HG03039 (cell line): ENCODE data around the gene UAP1L1.
"Not testable (repeated sequence)": the region's sequence is repeated elsewhere in the genome, so short reads cannot be mapped to it uniquely, and the experiment has no call there.

Experiments
- ATAC-seq: cut with Tn5 transposase; IDR thresholded peaks from one replicate; pipeline ENCODE4 v1.9.1; 2021; ENCODE audit warnings: mild to moderate bottlenecking, moderate library complexity; ENCODE audit not compliant: unreplicated experiment

The UAP1L1 gene, protein sequence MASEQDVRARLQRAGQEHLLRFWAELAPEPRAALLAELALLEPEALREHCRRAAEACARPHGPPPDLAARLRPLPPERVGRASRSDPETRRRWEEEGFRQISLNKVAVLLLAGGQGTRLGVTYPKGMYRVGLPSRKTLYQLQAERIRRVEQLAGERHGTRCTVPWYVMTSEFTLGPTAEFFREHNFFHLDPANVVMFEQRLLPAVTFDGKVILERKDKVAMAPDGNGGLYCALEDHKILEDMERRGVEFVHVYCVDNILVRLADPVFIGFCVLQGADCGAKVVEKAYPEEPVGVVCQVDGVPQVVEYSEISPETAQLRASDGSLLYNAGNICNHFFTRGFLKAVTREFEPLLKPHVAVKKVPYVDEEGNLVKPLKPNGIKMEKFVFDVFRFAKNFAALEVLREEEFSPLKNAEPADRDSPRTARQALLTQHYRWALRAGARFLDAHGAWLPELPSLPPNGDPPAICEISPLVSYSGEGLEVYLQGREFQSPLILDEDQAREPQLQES

DNA sequence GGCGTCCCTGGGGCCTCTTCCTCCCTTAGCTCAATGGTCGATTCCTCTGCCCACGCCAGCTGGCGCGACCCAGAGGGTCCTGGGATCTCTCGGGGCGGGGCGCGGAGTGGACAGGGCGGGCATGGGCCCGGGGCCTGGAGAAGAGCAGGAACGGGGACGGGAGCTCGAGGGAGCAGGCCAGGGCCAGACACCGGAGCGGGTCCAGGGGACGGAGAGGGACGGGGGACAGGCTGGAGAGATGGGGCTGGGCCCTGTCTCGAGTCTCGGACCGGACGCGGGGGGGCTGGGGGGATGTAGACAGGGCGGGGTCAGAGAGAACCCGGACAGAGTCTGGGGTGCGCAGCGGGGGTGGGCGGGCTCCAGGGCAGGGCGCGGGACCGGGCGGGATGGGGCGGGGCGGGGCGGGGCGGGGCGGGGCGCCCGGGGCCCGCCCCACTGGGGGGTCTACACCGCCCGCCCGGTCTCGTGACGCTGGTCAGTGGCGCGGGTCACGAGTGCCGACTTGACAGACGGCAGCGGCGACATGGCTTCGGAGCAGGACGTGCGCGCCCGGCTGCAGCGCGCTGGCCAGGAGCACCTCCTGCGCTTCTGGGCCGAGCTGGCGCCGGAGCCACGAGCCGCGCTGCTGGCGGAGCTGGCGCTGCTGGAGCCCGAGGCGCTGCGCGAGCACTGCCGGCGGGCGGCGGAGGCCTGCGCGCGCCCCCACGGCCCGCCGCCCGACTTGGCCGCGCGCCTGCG, at the start of gene UAP1L1:
Gene UAP1L1, plus strand, starts transcription at position 508 of the 738 bp plus-strand sequence. Its CDS starts 16 bp downstream, at position 524.
- ATAC-seq, result peak; percentile 37

DNA sequence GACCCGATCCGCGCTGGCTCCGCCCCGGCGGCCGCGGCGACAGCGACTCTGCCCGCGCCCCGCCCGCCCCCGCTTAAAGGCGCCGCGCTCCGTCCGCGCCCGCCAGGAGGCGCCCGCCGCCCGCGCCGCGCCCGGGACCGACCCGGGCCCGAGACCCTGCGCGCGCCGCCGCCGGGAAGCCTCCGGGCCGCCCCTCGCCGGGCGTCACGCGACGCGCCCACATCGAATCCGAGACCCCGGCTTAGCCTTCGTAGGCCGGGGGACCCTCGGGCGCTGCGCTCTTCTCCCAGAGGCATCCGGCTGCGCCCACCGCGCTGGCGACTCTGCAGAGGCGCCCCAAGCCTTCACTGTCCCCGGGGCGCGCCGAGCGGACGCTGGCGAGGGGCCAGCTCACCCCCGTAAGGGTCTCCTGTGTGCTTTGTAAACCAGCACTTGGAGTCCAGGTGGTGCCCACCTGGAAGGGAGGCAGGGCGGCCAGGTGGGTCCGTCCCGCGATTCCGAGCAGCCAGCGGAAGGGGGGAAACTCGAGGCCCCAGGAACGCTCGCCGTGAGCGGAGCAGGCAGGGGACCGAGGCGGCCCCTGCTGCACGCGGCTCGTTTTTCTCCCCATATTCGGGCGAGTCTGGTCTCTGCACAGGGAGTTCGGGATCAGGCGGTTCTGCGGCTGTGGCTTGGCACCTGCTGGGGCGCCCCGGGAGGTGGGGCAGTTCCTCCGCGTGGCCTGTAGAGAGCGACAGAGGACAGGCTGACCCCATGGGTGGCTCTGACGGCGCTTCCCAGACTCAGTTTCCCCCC, 48.9 kb upstream of the UAP1L1 start:
- no peak for ATAC-seq

DNA sequence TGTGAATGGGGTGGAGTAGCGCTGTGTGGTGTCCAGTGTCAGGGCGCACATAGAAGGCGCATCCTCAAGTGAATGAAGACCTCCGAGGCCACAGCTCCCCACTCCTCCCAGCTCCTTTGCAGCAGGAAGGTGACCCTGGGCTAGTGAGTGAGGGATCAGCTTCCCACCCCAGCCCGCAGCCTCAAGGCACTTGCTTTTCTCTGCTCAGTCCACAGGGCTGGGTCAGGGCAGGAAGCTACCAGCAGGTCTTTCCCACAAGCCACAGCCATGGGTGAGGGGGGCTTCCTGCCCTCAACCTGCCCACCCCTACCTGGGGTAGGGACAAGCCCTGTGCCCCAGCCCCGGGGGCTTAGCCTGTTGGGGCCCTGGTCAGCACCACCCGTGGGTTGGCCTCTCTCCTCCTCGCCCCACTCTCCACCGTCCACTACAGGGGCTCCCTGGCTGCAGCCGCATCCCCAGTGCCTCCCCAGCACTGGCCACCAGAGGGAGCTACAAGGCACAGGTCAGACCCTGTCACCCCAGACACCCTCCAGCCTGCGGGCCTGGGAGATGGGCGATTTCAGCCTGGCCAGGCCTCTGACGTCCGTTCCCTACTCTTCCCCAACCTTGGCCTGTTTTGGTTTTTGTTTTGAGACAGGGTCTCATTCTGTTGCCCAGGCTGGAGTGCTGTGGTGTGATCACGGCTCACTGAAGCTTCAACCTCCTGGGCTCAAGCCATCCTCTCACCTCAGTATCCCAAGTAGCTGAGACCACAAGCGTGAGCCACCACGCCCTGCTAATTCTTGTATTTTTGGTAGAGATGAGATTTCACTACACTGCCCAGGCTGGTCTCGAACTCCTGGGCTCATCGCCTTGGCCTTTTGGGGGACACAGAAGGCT, 48.0 kb upstream of the UAP1L1 start:
- no peak for ATAC-seq

DNA sequence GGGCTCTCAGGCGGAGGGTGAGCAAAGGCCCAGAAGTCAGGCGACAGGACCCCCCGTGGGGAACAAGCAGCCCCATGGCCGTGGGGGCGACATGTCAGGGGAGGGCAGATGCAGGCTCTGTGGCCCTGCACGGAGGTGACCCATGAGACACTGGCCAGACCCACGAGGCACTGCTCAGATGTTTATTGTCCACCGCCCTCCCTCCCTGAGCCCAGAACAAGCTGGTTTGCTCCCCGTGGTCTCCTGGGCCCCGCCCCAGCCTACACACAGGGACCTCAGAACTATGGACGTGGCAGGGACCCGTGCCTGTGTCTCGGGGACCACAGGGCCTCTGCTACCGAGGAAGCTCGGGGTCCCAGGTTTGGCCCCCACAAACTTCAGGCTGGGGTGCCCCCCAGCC, 47.3 kb upstream of the UAP1L1 start:
- ATAC-seq, result no peak

DNA sequence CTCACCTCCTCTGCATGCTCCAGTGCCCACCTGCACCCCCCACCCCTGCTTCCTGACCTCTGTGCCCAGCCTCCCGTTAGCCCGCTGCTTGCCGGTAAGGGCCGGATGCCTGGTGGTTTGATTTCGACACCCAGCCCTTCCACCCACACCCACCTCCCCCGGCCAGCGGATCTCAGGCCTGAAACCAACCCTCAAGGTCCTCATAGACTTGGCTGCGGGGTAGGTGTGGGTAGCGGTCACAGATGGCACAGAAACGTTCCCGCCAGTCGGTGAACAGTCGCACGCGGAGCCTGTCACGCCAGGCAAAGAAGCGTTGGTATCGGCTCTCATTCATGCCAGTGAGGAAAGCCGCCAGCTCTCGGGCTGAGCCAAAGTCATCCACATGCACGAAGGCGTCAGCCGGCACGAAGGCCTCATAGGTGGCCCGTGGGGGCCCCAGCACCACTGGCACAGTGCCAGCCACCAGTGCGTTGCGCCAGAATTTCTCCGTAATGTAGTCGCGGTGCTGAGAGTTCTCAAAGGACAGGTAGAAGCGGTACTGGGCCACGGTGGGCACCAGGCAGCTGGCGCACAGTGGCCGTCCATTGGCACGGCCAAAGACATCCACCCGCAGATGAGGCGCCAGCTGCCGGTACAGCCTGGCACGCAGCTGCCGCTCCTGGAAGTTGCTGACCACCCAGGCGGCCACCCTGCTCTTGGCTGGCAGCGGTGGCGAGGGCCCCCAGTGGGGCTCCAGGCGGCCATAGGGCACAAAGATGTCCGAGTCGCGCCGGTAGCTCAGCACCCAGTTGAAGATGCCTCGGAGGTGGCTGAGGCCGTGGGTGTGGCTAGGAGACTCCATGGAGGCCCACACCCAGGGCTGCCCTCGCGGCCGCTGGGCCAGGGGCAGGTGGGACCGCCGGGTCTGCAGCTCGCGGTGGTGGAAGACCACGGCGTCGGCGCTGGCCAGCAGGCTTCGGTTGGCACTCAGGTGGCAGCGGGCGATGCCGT, 46.5 kb upstream of the UAP1L1 start:
- ATAC-seq, result no peak

DNA sequence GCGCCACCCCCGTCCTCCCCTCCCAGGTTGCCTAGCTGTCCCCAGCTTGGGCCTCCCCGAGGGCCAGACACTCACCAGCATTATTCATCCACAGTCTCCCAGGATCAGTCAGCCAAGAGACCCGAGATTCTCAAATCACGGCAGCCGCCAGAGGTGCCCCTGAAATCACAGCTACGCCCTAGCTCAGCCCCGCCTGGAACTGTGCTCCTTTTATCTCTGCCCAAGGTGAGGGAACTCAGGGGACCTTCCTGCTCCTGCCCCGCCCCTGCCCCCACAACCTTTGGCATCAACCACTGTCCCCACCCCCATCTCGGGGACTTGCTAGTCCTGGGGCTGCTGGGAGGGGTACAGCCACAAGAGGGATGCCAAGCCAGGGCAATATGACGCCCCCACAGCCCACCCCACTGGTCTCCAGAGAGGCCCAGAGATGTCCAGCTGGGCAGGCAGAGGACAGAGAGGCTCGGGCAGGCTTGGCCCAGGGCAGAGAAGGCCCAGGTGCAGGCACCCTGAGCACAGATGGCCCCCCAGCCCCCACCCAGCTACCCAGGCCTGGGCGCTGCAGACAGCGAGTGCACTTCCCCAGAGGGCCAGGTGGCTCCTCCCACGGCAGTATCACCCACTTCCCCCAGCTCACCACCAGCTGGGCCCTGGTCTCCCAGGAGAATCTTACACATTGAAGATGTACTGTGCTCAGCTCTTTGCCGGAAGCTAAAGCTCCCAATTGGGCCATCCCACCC, 45.2 kb upstream of the UAP1L1 start, which contains the start of gene FUT7:
Gene FUT7, minus strand, starts transcription at position 185 of the 737 bp plus-strand sequence. Its CDS starts 97 bp downstream, at position 88.
- ATAC-seq, result no peak

DNA sequence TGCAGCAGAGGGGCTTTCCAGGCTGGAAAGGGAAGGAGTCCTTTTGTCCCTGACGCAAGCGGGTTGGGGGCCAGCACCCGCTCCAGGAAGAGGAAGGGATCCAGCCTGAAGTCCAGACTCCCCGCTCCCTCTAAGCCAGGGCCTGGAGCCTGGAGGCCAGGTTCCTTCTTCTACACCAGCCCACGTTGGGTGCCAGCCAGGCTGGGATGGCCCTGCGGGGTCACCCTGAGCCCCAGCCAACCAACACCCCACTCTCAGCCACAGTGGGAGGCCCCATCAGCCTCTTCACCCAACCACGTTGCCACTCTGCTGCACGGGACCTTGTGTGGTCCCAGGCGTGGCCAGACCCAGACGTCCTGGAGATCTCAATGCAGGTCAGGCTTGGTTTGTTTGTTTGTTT, 44.5 kb upstream of the UAP1L1 start:
- no peak for ATAC-seq

DNA sequence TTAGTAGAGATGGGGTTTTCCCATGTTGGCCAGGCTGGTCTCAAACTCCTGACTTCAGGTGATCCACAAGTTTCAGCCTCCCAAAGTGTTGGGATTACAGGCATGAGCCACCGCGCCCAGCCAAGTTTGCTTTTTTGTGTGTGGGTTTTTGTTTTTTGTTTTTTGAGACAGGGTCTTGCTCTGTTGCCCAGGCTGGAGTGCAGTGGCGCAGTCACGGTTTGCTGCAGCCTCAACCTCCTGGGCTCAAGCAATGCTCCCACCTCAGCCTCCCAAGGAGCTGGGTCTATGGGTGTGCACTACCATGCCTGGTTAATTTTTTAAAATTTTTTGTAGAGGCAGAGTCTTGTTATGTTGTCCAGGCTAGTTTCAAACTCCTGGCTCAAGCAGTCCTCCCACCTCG, 43.8 kb upstream of the UAP1L1 start:
- ATAC-seq, result not testable (repeated sequence)

DNA sequence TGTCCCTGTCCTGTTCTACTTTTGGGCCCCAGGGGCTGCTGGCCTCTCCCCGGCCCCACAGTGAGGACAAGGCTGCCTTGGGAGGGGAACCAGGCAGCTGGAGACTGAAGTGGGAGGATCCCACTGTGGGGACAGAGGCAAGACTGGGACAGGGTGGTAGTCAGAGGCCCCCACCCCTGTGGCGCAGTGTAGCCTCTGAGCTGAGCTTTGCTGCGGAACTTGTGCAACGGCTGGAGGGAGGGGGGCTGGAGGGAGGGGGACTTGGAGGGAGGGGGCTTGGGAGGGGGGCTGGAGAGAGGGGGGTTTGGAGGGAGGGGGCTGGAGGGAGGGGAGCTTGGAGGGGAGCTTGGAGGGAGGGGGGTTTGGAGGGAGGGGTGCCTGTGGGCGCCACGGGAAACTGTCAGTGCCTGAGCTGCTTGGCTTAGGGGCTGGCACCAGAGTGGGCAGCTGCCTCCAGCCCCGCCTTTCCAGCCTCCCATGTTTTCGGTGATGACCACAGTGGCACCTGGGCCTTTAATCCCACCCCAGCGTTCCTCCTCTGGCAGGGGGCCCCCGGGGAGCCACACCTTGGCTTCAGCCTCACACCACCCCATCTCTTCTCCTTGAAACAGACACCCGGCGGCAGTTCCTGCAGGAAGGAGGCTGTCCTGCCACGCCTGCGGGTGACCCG, 43.1 kb upstream of the UAP1L1 start:
- no peak for ATAC-seq

DNA sequence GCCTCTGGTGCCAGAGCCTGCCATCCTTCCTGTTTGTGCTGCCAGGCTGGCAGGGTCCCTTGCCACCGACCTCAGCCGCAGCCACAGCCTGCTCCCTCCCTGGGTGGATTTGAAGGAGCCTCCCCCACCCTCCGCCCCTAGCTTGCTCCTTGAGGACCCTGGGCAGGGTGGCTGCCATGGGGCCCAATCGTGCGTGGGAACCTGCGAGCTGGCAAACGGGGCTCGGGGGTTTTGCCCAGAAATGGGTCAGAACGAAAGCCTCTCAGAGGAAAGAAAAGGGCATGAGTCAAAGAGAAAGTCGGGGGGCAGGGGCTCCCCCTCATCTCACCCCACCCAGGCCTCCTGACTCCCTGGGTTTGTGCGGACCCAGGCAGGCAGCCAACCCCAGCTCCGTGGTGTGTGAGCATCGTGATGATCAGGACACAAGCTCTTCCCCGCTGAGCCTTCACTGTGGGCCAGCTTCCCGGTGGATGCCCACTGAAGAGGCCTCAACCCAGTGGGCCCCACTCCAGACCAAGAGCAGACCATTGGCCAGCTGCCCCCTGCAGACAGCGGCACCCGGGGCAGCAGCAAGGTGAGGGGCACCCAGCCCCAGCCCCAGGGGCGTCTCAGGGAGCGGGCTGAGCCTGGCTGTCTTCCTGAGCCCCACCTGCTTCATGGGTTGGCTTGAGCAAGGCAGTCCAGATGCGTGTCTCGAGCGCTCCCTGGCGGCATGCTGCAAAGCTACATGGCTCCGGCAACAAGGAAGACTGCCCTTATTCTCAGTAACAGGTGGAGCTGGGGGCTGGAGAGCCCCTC, 42.4 kb upstream of the UAP1L1 start:
- peak; percentile 50 for ATAC-seq

DNA sequence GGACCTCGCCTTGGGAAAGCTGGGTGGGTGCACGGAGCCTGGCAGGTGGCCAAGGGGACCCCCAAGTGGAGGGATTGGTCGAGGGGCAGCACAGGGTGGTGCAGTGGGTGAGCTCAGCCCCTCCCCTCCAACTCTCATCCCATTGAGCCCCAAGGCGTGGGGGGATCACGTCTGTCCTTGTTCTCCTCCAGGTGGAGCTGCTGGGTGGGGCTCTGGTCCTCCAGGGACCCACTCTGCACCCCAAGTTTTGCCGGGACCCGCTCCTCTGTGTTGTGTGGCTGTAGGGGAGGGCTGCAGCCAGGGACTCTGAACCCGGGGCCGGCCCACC, 41.8 kb upstream of the UAP1L1 start:
- ATAC-seq, result no peak

DNA sequence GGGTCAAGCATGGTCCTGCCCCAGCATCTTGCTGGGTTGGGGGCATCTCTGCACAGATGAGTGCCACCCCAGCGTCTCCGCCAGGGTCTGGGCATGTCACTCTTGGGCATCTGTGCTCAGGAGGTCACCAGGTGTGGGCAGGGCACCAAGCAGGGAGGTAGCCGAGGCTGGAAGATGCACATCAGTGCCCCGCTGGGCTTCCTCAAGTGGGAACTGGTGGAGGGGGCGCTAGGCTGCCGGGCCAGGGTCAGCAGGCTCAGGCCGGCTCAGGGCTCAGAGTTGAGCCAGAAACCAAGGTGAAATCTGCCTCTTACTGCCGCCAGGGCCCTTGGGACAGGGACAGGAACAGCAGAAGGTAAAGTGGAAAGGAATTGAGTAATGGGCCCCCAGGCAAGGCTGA, 41.4 kb upstream of the UAP1L1 start:
- ATAC-seq, result no peak

DNA sequence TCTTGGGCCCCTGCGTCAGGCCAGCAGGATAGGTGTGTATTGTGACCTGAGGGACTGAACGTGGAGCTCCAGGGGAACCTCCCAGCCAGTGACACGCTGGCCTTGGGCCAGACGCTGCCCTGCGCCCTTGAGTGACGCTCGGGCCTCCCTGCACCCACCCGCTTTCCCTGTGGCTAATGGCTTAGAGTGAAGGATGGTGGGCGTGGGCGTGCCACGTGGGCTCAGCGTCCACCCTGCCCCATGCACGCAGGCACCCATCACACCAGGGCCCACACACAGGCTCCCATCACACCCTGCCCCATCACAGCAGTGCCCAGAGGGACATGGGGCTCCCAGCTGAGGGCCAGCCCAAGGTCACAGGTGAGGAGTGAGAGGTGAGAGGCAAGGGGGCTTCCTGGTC, 40.3 kb upstream of the UAP1L1 start:
- no peak for ATAC-seq

DNA sequence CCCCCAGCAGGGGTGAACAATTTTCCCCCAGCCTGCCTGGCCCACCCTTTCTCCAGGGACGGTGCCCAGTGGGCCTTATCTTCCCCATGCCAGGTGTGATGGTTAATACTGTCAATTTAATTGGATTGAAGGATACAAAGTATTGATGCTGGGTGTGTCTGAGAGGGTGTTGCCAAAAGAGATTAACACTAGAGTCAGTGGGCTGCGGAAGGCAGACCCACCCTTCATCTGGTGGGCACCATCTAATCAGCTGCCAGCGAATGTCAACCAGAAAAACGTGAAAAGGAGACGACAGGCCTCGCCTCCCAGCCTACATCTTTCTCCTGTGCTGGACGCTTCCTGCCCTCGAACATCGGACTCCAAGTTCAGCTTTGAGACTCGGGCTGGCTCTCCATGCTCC, 39.8 kb upstream of the UAP1L1 start:
- ATAC-seq, result no peak

DNA sequence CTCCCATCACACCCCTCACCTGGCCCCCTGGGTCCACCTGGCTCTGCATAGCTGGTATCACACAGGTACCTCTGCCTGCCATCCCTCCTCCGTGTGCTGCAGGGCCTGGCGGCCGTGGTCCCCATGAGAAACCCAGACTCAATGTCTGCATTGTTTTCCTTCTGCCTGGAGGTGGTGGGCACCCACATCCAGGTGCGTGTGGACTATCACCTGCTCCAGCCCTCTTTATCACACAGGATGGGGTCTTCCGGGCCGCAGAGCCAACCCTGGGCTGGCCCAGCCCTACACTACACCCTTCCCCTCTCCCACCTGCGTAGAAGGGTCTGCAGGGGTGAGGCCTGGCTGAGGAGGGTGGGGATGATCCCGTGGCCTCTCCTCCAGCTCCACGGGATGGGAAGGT, 38.4 kb upstream of the UAP1L1 start:
- no peak for ATAC-seq

DNA sequence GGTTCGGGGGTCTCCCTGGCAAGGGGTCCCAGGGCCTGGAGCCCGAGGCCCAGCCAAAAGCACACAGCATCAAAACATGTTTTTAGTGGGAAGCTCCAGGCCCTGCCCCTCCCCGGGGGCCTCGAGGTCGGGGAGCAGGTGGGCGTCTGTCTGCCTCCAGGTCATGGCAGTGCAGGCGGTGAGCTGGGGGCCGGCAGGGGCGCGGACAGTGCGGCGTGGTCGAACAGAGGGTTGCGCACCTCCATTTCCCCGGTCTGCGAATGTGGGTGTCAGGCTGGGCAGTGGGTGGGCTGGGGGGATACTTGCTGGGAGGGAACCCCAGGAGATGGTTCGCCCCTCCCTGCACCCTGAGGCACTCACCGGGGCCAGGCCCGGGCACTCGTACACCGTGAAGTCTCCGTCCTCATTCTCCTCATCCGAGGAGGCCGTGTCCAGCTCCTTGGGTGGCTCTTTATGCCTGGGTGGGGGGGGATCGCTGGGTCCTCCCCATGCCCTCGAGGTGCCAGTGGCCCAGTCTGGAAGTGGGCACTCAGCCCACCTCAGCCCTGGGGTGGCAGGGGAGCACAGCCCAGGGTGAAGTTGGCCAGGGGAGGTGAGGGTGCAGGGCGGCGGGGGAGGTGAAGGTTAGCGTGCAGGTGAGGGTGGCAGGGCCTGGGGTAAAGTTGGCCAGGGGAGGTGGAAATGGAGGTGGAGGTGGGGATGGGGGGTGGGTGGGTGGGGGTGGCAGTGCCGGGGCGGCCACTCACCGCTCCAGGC, 37.5 kb upstream of the UAP1L1 start:
- ATAC-seq, result no peak
